BJ (cell line): ENCODE results near the gene TACR1. TPM values are rescaled to one million over a fixed set of nuclear protein-coding genes. Genes with fewer than 3 reads are reported as not detected.

ENCODE experiments used
- CTCF ChIA-PET: fragments of 350-600 bp; formaldehyde crosslinking; extraction: SDS; loops from one replicate; lab custom pipeline; 2021; ENCODE audit warnings: antibody characterized with exemption, inconsistent platforms; lab: Yijun Ruan, JAX
- POLR2A ChIA-PET: fragments of 300-600 bp; sonication (Branson Sonifier 250); formaldehyde crosslinking; extraction: SDS; loops from one replicate; lab custom pipeline; 2021; ENCODE audit warnings: antibody characterized with exemption; lab: Charles Lee
- DNase-seq: peaks from one replicate; pipeline ENCODE4 v3.0.0-alpha.2; 2011; ENCODE audit warnings: low read depth
- H3K27me3 ChIP-seq: 2 replicates; pipeline ENCODE4 v1.6.0; 2011; ENCODE audit warnings: low read length; ENCODE audit not compliant: control insufficient read depth, insufficient read depth
- H3K36me3 ChIP-seq: 2 replicates; pipeline ENCODE4 v1.5.1; 2011; ENCODE audit warnings: low read length; ENCODE audit not compliant: control insufficient read depth, insufficient read depth
- H3K4me3 ChIP-seq: 2 replicates; pipeline ENCODE4 v1.5.1; 2011; ENCODE audit warnings: low read depth, mild to moderate bottlenecking, control low read depth, low read length
- CTCF ChIP-seq: IDR thresholded peaks from 2 replicates; pipeline ENCODE4 v1.5.1; 2011; ENCODE audit warnings: low read depth, mild to moderate bottlenecking, control low read depth, inconsistent platforms, low read length, moderate library complexity; ENCODE audit not compliant: insufficient read depth
- polyA plus RNA-seq: library from polyadenylated mRNA; depleted of rRNA; stranded (reverse); fragments of >200 nt; gene quantifications from 2 replicates; pipeline ENCODE4 v1.2.3, GENCODE V29; 2011

The TACR1 gene
- polyA plus RNA-seq, 1 experiment = 0.07 TPM

- peaks cover 1% of the 10 kb centered on the region for H3K27me3 ChIP-seq
- H3K36me3 ChIP-seq = no peaks in the 10 kb centered on the region
- ChIA-PET CTCF (no interaction called here), POLR2A (no interaction called here)
- no peak overlapping the region for H3K4me3 ChIP-seq
- no peak for TF ChIP-seq CTCF
- DNase-seq = no peak
Measured at GRCh38 chr2:75138528-75138927, 60.8 kb downstream of the TACR1 start.

GRCh38 chr2:75135776-75136400, 63.4 kb downstream of the TACR1 start:
- Histone ChIP-seq H3K4me3 (no peak overlapping the region), H3K27me3 (peaks cover 1% of the 10 kb centered on the region; the same call in 1 of the 2 replicates), H3K36me3 (no peaks in the 10 kb centered on the region)
- no peak for DNase-seq
- TF ChIP-seq CTCF = no peak
- ChIA-PET POLR2A (no interaction called here), CTCF (no interaction called here)

- CTCF ChIA-PET = interaction anchor here (0.8 to 1.0 kb wide), 2 partner anchors 12 to 272 kb away, joined by 3 to 5 read pairs; no protein-coding TSS in a partner anchor
- Histone ChIP-seq H3K27me3 (peaks cover 1% of the 10 kb centered on the region; the same call in 1 of the 2 replicates), H3K4me3 (no peak overlapping the region), H3K36me3 (no peaks in the 10 kb centered on the region)
- no peak for TF ChIP-seq CTCF
- POLR2A ChIA-PET = no interaction called here
- no peak for DNase-seq
Measured at GRCh38 chr2:75134860-75135259, 64.5 kb downstream of the TACR1 start.

GRCh38 chr2:75133621-75134570, 65.4 kb downstream of the TACR1 start:
- POLR2A ChIA-PET = no interaction called here
- no peak for DNase-seq

More at GRCh38 chr2:75133621-75134570, 65.4 kb downstream of the TACR1 start:
- CTCF ChIA-PET = interaction anchor here (1.0 kb wide), 1 partner anchor 273 kb away, joined by 5 read pairs; no protein-coding TSS in a partner anchor
- Histone ChIP-seq H3K27me3 (no peaks in the 10 kb centered on the region; the same call in 1 of the 2 replicates), H3K4me3 (no peak overlapping the region), H3K36me3 (no peaks in the 10 kb centered on the region)
- TF ChIP-seq CTCF = no peak
